ENCODE results near the gene ILK.

ILK gene

GRCh38 chr11:6617315-6617781 is 13.8 kb downstream of the ILK start:
- H3K4me1 ChIP-seq (ENCODE audit: low read length) = peaks cover 26% of the 10 kb centered on the region
- H3K4me2 ChIP-seq (ENCODE audit: low read length) = no peak overlapping the region
- H3K79me2 ChIP-seq (ENCODE audit: low read length) = peaks cover 3% of the 10 kb centered on the region; the same call in 1 of the 2 replicates
- H3K27ac ChIP-seq (ENCODE audit: low read length) = no peak overlapping the region
- TF ChIP-seq CTCF (IDR thresholded peaks at IDR 0.05; ENCODE audit: low read depth, low read length) (no peak), EZH2phosphoT487 (IDR thresholded peaks at IDR 0.05; ENCODE audit: low read depth) (no peak)
- no peaks in the 10 kb centered on the region for H4K20me1 ChIP-seq (ENCODE audit: insufficient read depth, low read length)
- H3K9me3 ChIP-seq (ENCODE audit: insufficient read depth, low read length) = no peaks in the 10 kb centered on the region
- H3K27me3 ChIP-seq (ENCODE audit: low read depth, low read length) = no peaks in the 10 kb centered on the region
- peaks cover 7% of the 10 kb centered on the region for H3K36me3 ChIP-seq (replicated peaks; ENCODE audit: low read depth, low read length)
- no peak overlapping the region for H2AFZ ChIP-seq (ENCODE audit: low read depth, low read length)
- H3K9ac ChIP-seq (ENCODE audit: low read length) = no peak overlapping the region
- H3K4me3 ChIP-seq (ENCODE audit: low read length) = no peak overlapping the region

DNA sequence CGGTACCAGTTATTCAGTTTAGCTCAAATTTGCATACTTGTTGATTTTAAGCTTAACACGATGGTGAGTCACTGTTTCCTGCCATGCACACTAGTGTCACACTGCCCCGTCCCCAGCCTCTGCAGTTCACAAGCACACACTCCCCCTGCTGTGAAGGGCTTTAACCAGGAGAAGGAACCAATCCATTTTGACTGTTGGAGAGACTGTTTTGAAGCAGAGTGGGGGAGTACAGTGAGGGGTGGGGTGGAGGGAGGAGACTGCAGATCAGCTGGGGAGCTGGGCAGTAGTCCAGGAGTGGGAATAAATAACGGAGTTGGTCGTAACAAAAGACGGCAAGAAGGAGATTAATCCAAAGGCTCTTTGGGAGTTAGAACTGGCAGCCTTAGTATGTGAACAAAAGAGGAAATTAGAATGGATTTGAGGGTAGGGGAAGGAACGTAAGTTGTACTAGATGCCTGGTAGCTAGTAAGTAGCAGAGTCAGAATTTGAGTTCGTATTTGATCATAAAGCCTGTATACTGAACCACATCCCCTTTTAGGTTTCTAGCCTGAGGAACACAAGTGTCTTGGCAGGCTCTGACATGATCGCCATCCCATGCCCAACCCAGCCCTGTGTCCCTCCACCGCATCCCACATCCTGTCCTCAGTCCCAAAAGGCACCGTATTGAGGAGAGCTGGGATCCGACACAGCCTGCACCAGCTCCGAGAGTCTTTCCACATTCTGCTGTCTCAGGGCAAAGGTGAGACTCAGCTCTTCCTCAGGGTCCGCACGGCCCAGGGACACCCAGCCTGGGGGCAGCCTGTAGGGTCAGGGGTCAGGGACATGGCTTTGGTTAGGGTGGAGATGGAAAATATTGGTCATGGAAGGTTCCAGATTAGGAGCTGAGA is 14.8 kb downstream of the ILK start:
- H4K20me1 ChIP-seq (ENCODE audit: insufficient read depth, low read length) = no peaks in the 10 kb centered on the region
- peak overlapping the region; percentile 10 for H3K27ac ChIP-seq (ENCODE audit: low read length)

GRCh38 chr11:6619004-6619745 is 15.6 kb downstream of the ILK start, which contains the start of gene TPP1:
TSS of gene TPP1 (minus strand) at chr11:6619422. CDS start at chr11:6619400, 22 bp downstream.
- peak within 1 kb of the TSS; percentile 10 for H3K27ac ChIP-seq (ENCODE audit: low read length)

More for the DNA sequence above, 14.8 kb downstream of the ILK start:
- peaks cover 7% of the 10 kb centered on the region for H3K36me3 ChIP-seq (replicated peaks; ENCODE audit: low read depth, low read length)
- peak overlapping the region; percentile 100 for H3K4me2 ChIP-seq (ENCODE audit: low read length)
- peak overlapping the region; percentile 96 for H3K4me3 ChIP-seq (ENCODE audit: low read length)
- peaks cover 19% of the 10 kb centered on the region for H3K4me1 ChIP-seq (ENCODE audit: low read length)
- H2AFZ ChIP-seq (ENCODE audit: low read depth, low read length) = no peak overlapping the region
- H3K79me2 ChIP-seq (ENCODE audit: low read length) = peaks cover 3% of the 10 kb centered on the region; the same call in 1 of the 2 replicates
- TF ChIP-seq CTCF (IDR thresholded peaks at IDR 0.05; ENCODE audit: low read depth, low read length) = no peak
- TF ChIP-seq EZH2phosphoT487 (IDR thresholded peaks at IDR 0.05; ENCODE audit: low read depth) = no peak
- H3K9ac ChIP-seq (ENCODE audit: low read length) = peak overlapping the region; percentile 77
- H3K27me3 ChIP-seq (ENCODE audit: low read depth, low read length) = no peaks in the 10 kb centered on the region
- H3K9me3 ChIP-seq (ENCODE audit: insufficient read depth, low read length) = no peaks in the 10 kb centered on the region

More at GRCh38 chr11:6619004-6619745, 15.6 kb downstream of the ILK start, which contains the start of gene TPP1:
- Histone ChIP-seq H3K79me2 (ENCODE audit: low read length) (peaks cover 3% of the 10 kb centered on the region; the same call in 1 of the 2 replicates), H3K4me1 (ENCODE audit: low read length) (peaks cover 18% of the 10 kb centered on the region), H4K20me1 (ENCODE audit: insufficient read depth, low read length) (no peaks in the 10 kb centered on the region), H3K27me3 (ENCODE audit: low read depth, low read length) (no peaks in the 10 kb centered on the region), H3K4me2 (ENCODE audit: low read length) (peak within 1 kb of the TSS; percentile 100), H2AFZ (ENCODE audit: low read depth, low read length) (peak within 1 kb of the TSS; percentile 85), H3K4me3 (ENCODE audit: low read length) (peak within 1 kb of the TSS; percentile 96), H3K9me3 (ENCODE audit: insufficient read depth, low read length) (no peaks in the 10 kb centered on the region), H3K9ac (ENCODE audit: low read length) (peak within 1 kb of the TSS; percentile 77), H3K36me3 (replicated peaks; ENCODE audit: low read depth, low read length) (peaks cover 7% of the 10 kb centered on the region)
- no peak for TF ChIP-seq CTCF (IDR thresholded peaks at IDR 0.05; ENCODE audit: low read depth, low read length)
- TF ChIP-seq EZH2phosphoT487 (IDR thresholded peaks at IDR 0.05; ENCODE audit: low read depth) = no peak
